ENCODE results near the gene LDB3. TPM values are rescaled to one million over a fixed set of nuclear protein-coding genes. Genes with fewer than 3 reads are reported as not detected.

The LDB3 gene
- total and polyA plus RNA-seq, 2 of the 8 experiments (the other 6 are each of a cell fraction or from before 2014, with no cell fraction given), result 0.20 to 0.43 TPM

GRCh38 chr10:86650151-86650550 is 18.2 kb upstream of the LDB3 start:
- no peak overlapping the region for H3K18ac ChIP-seq (ENCODE audit: extremely low read depth, low read length)
- H2AFZ ChIP-seq (ENCODE audit: low read length), result no peak overlapping the region
- ChIA-PET CTCF (ENCODE audit: partially characterized antibody) (interaction anchor here (1.2 to 2.1 kb wide), 2 partner anchors 13 to 33 kb away, joined by 8 to 9 read pairs; no protein-coding TSS in a partner anchor), POLR2A (ENCODE audit: partially characterized antibody) (no interaction called here)
- no peak overlapping the region for H4K5ac ChIP-seq (ENCODE audit: insufficient read length, low read depth, low read length)
- DNase-seq (ENCODE audit: low read depth in 1 of 2, low spot score in 2 of 2), result peak in 1 of 2 experiments; percentile 37
- FAIRE-seq, result no peak
- no peak overlapping the region; the same call in 1 of the 2 replicates for H4K8ac ChIP-seq (ENCODE audit: extremely low read depth, insufficient read depth, low read length)
- H2BK5ac ChIP-seq (ENCODE audit: low read depth, low read length), result no peak overlapping the region
- no peak overlapping the region for H3K56ac ChIP-seq (replicated peaks; ENCODE audit: insufficient read length, low read depth, low read length)
- no peak overlapping the region for H3K27ac ChIP-seq (ENCODE audit: low read depth, low read length)
- no peak overlapping the region for H3K4me2 ChIP-seq (ENCODE audit: insufficient read depth in 1 of 2, low read depth in 2 of 2, low read length in 2 of 2)
- H3K4me3 ChIP-seq (ENCODE audit: extremely low read depth in 1 of 4, insufficient read depth in 2 of 4, low read depth in 3 of 4, low read length in 4 of 4), result no peak overlapping the region
- H3K79me2 ChIP-seq (ENCODE audit: control insufficient read depth in 1 of 2, insufficient read depth in 2 of 2, low read length in 2 of 2), result no peaks in the 10 kb centered on the region
- no peak overlapping the region for H2BK120ac ChIP-seq (replicated peaks; ENCODE audit: low read depth, low read length)
- H3K23me2 ChIP-seq (ENCODE audit: low read depth, low read length), result peaks cover 7% of the 10 kb centered on the region; the same call in 1 of the 2 replicates
- H3K79me1 ChIP-seq (ENCODE audit: low read depth, low read length), result no peaks in the 10 kb centered on the region
- H4K91ac ChIP-seq (replicated peaks; ENCODE audit: insufficient read length, low read length), result no peak overlapping the region
- no peak overlapping the region for H2AK5ac ChIP-seq (ENCODE audit: low read depth, low read length)
- no peak overlapping the region for H3K4ac ChIP-seq (replicated peaks; ENCODE audit: insufficient read length, low read depth, low read length)
- no peaks in the 10 kb centered on the region for H3K36me3 ChIP-seq (ENCODE audit: control insufficient read depth in 2 of 4, insufficient read depth in 4 of 4, low read length in 3 of 4)
- peaks cover 0 to 6% of the 10 kb centered on the region in 2 experiments for H4K20me1 ChIP-seq (replicated peaks in 1 of 2; ENCODE audit: control insufficient read depth in 1 of 2, insufficient read depth in 2 of 2, low read length in 2 of 2)
- H2BK12ac ChIP-seq (ENCODE audit: low read depth, low read length), result no peak overlapping the region
- no peak overlapping the region for H2BK20ac ChIP-seq (ENCODE audit: low read length)
- WGBS, 2 experiments (ENCODE audit: extremely low coverage in 1 of 2, insufficient coverage in 1 of 2, insufficient read length in 1 of 2, insufficient replicate concordance in 2 of 2, low coverage in 1 of 2, low lambda C conversion rate in 2 of 2, missing lambda C conversion rate in 1 of 2), result 94% methylated on average over 8 of the region's 8 CpGs; no CpG with 5 or more reads in 1 of the 2 experiments
- no peak overlapping the region for H3K23ac ChIP-seq (ENCODE audit: insufficient read length)
- H3K9me3 ChIP-seq (ENCODE audit: insufficient read depth in 2 of 2, low read depth in 1 of 2, low read length in 1 of 2), result no peaks in the 10 kb centered on the region
- H3K4me1 ChIP-seq (replicated peaks in 1 of 4; ENCODE audit: control insufficient read depth in 3 of 4, insufficient read depth in 4 of 4, low read length in 3 of 4), result peaks cover 0 to 6% (median 3%) of the 10 kb centered on the region in 4 experiments; a peak in 1 of 7 replicates
- peak overlapping the region; percentile 16; the same call in 1 of the 2 replicates for H2BK15ac ChIP-seq (ENCODE audit: low read length)
- 0 out of 7 replicates have a peak, but pooled peaks cover 0 to 2% (median 0%) of the 10 kb centered on the region in 4 experiments for H3K27me3 ChIP-seq (replicated peaks in 1 of 4; ENCODE audit: control insufficient read depth in 3 of 4, extremely low read depth in 1 of 4, insufficient read depth in 3 of 4, low read length in 3 of 4)
- H3K14ac ChIP-seq (ENCODE audit: insufficient read length), result no peak overlapping the region
- no peak overlapping the region for H3K9ac ChIP-seq (replicated peaks in 1 of 4; ENCODE audit: extremely low read depth in 1 of 4, low read depth in 3 of 4, low read length in 3 of 4)
- TF ChIP-seq POLR2AphosphoS5 (IDR thresholded peaks at IDR 0.05; ENCODE audit: low read depth, low read length) (no peak), PHF8 (conservative IDR thresholded peaks at IDR 0.05; ENCODE audit: low read depth, low read length) (no peak), POU5F1 (IDR thresholded peaks at IDR 0.05; ENCODE audit: low read depth, low read length) (no peak), CTCF (IDR thresholded peaks at IDR 0.05; ENCODE audit: control extremely low read depth in 1 of 3, insufficient read depth in 1 of 3, low read depth in 1 of 3, low read length in 3 of 3) (no peak), TBP (IDR thresholded peaks at IDR 0.05; ENCODE audit: low read depth, low read length) (no peak), SRF (IDR thresholded peaks at IDR 0.05; ENCODE audit: low read depth, low read length) (no peak), BRCA1 (IDR thresholded peaks at IDR 0.05; ENCODE audit: low read depth, low read length) (no peak), GTF2F1 (IDR thresholded peaks at IDR 0.05; ENCODE audit: borderline replicate concordance, low read depth, low read length) (no peak), BACH1 (IDR thresholded peaks at IDR 0.05; ENCODE audit: low read length) (no peak)
- TF ChIP-seq, protein P1, sequence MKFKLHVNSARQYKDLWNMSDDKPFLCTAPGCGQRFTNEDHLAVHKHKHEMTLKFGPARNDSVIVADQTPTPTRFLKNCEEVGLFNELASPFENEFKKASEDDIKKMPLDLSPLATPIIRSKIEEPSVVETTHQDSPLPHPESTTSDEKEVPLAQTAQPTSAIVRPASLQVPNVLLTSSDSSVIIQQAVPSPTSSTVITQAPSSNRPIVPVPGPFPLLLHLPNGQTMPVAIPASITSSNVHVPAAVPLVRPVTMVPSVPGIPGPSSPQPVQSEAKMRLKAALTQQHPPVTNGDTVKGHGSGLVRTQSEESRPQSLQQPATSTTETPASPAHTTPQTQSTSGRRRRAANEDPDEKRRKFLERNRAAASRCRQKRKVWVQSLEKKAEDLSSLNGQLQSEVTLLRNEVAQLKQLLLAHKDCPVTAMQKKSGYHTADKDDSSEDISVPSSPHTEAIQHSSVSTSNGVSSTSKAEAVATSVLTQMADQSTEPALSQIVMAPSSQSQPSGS (IDR thresholded peaks at IDR 0.05; ENCODE audit: low read length), result no peak

Data from H1 (cell line).